ENCODE measurements around the gene SMOC2. TPM values are rescaled to one million over a fixed set of nuclear protein-coding genes. Genes with fewer than 3 reads are reported as not detected.

SMOC2 gene
- total RNA-seq, 1 experiment from 2014 or later: 0.42 TPM

GRCh38 chr6:168524571-168525001, 83.6 kb downstream of the SMOC2 start:
- ChIA-PET RAD21 (ENCODE audit: low non-redundant PET in 1 of 2, low total read pairs in 2 of 2, uncharacterized antibody in 2 of 2, unreplicated experiment in 2 of 2) (no interaction called here), CTCF (no interaction called here), POLR2A (no interaction called here)
- H3K9me2 ChIP-seq (ENCODE audit: insufficient read depth): no peaks in the 10 kb centered on the region
- H2AFZ ChIP-seq (ENCODE audit: low read depth, low read length, poor library complexity, severe bottlenecking): no peak overlapping the region
- no peak overlapping the region for H3K9ac ChIP-seq (ENCODE audit: low read length)
- H3K27ac ChIP-seq (ENCODE audit: low read depth, low read length): no peak overlapping the region
- no peaks in the 10 kb centered on the region for H3K36me3 ChIP-seq (ENCODE audit: control insufficient read depth in 1 of 2, insufficient read depth in 2 of 2, low read length in 2 of 2)
- peak; percentile 3 for DNase-seq (ENCODE audit: low read depth, low spot score)
- no peaks in the 10 kb centered on the region for H4K20me1 ChIP-seq (ENCODE audit: insufficient read depth)
- no TSS peak for BruUV-seq (replicated peaks)
- H3K27me3 ChIP-seq (ENCODE audit: insufficient read depth, low read length): no peaks in the 10 kb centered on the region
- intact Hi-C loops (cut with micrococcal nuclease): no loop called here
- no peaks in the 10 kb centered on the region for H3K9me3 ChIP-seq (ENCODE audit: control insufficient read depth in 1 of 2, insufficient read depth in 1 of 2, low read depth in 1 of 2, low read length in 2 of 2)
- ATAC-seq: peak; percentile 95
- no peak for TF ChIP-seq SIN3A (IDR thresholded peaks at IDR 0.05; ENCODE audit: low read depth)
- TF ChIP-seq, protein P1, sequence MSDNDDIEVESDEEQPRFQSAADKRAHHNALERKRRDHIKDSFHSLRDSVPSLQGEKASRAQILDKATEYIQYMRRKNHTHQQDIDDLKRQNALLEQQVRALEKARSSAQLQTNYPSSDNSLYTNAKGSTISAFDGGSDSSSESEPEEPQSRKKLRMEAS (IDR thresholded peaks at IDR 0.05): peak; percentile 33; the same call in 1 of the 2 replicates
- H3K4me2 ChIP-seq (ENCODE audit: low read length): peak overlapping the region; percentile 1; the same call in 1 of the 2 replicates
- H3K4me1 ChIP-seq (ENCODE audit: control insufficient read depth in 1 of 2, insufficient read depth in 2 of 2, low read length in 2 of 2): peaks cover 5 to 8% of the 10 kb centered on the region in 2 experiments; a peak in 3 of 4 replicates
- no peak overlapping the region for H3K4me3 ChIP-seq (replicated peaks in 1 of 2; ENCODE audit: low read depth in 1 of 2, low read length in 2 of 2)
- H3K79me2 ChIP-seq (ENCODE audit: insufficient read depth, low read length): no peaks in the 10 kb centered on the region

- DNase-seq (ENCODE audit: low read depth, low spot score) (no peak), ATAC-seq (0 out of 2 replicates have a peak, but pooled peaks have one; percentile 17)
- Histone ChIP-seq H3K36me3 (ENCODE audit: control insufficient read depth in 1 of 2, insufficient read depth in 2 of 2, low read length in 2 of 2) (no peaks in the 10 kb centered on the region), H3K4me3 (replicated peaks in 1 of 2; ENCODE audit: low read depth in 1 of 2, low read length in 2 of 2) (no peak overlapping the region), H2AFZ (ENCODE audit: low read depth, low read length, poor library complexity, severe bottlenecking) (no peak overlapping the region), H3K9me2 (ENCODE audit: insufficient read depth) (no peaks in the 10 kb centered on the region), H4K20me1 (ENCODE audit: insufficient read depth) (no peaks in the 10 kb centered on the region), H3K27ac (ENCODE audit: low read depth, low read length) (no peak overlapping the region), H3K27me3 (ENCODE audit: insufficient read depth, low read length) (no peaks in the 10 kb centered on the region), H3K4me1 (ENCODE audit: control insufficient read depth in 1 of 2, insufficient read depth in 2 of 2, low read length in 2 of 2) (peaks cover 5 to 8% of the 10 kb centered on the region in 2 experiments; a peak in 3 of 4 replicates), H3K9ac (ENCODE audit: low read length) (no peak overlapping the region), H3K4me2 (ENCODE audit: low read length) (peak overlapping the region; percentile 1; the same call in 1 of the 2 replicates), H3K79me2 (ENCODE audit: insufficient read depth, low read length) (no peaks in the 10 kb centered on the region), H3K9me3 (ENCODE audit: control insufficient read depth in 1 of 2, insufficient read depth in 1 of 2, low read depth in 1 of 2, low read length in 2 of 2) (no peaks in the 10 kb centered on the region)
- CTCF ChIA-PET: no interaction called here
- RAD21 ChIA-PET (ENCODE audit: low non-redundant PET in 1 of 2, low total read pairs in 2 of 2, uncharacterized antibody in 2 of 2, unreplicated experiment in 2 of 2): no interaction called here
- BruUV-seq (replicated peaks): no TSS peak
- no peak for TF ChIP-seq POLR2AphosphoS5 (IDR thresholded peaks at IDR 0.05; ENCODE audit: low read depth, low read length)
- TF ChIP-seq ZNF274 (IDR thresholded peaks at IDR 0.05; ENCODE audit: low read depth, low read length): no peak
- no peak for TF ChIP-seq ELF1 (IDR thresholded peaks at IDR 0.05; ENCODE audit: borderline replicate concordance, low read depth)
- no peak for TF ChIP-seq TCF7L2 (IDR thresholded peaks at IDR 0.05; ENCODE audit: borderline replicate concordance, extremely low read depth, insufficient read depth, insufficient read length)
- no peak for TF ChIP-seq ZFX (IDR thresholded peaks at IDR 0.05)
- no peak for TF ChIP-seq EZH2phosphoT487 (IDR thresholded peaks at IDR 0.05; ENCODE audit: borderline replicate concordance)
- TF ChIP-seq, protein P2, sequence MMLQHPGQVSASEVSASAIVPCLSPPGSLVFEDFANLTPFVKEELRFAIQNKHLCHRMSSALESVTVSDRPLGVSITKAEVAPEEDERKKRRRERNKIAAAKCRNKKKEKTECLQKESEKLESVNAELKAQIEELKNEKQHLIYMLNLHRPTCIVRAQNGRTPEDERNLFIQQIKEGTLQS (IDR thresholded peaks at IDR 0.05): no peak
- TF ChIP-seq CEBPB (IDR thresholded peaks at IDR 0.05; ENCODE audit: low read depth): no peak
- intact Hi-C loops (cut with micrococcal nuclease): no loop called here
- POLR2A ChIA-PET: no interaction called here
Observed at GRCh38 chr6:168525114-168525513, 84.1 kb downstream of the SMOC2 start.
